Stimulated activated CD4-positive, alpha-beta T cell treated with anti-CD3 and anti-CD28 coated beads, Interleukin-15, amount 100 ng/mL, for 24 hours (primary cell): ENCODE results near the gene MPRIP.

Source experiments
- DNase-seq: peaks from one replicate; pipeline ENCODE4 v3.0.0-alpha.2; 2020

MPRIP gene

DNA sequence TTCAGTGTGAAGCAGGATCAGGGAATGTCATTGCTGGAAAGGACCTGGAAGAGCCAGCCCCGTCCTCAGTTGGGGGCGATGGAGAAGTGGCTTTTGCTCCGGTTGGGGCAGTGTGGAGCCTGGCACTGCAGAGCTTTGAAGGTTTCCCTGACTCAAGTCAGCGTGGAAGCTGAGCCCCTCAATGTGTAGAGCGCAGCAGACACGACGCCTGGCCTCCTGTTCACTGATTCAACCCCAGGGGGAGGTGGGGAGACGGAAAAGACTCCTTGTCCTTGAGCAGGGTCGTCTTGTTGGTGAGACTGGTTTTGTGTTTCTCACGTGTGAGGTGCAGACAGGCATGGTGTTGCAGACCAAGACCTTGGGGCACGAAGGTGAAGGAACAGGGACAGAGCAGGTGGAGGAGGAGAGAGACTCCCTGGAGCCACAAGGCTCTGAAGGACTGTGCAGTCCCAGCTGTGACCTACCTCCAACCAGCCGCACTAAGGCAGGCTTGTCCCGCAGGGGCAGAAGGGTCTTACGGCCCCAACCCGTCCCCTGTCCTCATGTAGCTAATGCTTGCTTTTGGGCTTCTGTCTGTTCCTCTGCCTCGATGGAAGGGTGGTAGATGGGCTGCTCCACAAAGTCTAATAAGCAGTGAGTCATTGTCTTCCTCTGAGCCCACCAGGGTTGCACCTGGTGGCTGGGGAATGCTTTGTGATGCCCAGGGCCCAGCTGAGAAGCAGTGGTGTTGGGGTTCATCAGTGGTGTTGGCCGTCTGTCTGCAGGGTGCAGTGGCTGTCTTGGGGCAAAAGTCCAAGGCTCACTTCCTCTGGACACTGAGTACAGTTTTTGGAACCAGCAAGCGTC, 47.8 kb downstream of the MPRIP start:
- no peak for DNase-seq

- DNase-seq: no peak
Measured at GRCh38 chr17:17090642-17091103, 48.4 kb downstream of the MPRIP start.

DNA sequence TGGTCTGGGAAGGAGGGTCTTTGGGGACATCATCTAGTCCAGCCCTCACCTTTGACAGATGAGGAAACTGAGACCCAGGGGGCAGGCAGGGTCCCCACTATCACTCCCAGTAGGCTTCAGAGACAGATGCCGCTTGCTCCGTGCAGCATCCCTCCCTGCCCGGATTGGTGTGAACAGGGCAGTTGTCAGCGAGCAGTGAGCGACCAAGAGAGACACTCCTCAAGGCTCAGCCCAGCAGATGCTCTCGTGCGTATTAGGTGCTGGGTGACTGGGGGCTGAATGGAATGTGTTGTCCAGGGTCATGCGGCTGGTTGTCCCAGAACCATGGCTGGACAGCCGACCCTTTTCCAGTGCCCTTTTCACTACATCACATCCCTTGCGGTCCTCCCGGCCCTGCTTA, 49.0 kb downstream of the MPRIP start:
- DNase-seq: no peak

DNA sequence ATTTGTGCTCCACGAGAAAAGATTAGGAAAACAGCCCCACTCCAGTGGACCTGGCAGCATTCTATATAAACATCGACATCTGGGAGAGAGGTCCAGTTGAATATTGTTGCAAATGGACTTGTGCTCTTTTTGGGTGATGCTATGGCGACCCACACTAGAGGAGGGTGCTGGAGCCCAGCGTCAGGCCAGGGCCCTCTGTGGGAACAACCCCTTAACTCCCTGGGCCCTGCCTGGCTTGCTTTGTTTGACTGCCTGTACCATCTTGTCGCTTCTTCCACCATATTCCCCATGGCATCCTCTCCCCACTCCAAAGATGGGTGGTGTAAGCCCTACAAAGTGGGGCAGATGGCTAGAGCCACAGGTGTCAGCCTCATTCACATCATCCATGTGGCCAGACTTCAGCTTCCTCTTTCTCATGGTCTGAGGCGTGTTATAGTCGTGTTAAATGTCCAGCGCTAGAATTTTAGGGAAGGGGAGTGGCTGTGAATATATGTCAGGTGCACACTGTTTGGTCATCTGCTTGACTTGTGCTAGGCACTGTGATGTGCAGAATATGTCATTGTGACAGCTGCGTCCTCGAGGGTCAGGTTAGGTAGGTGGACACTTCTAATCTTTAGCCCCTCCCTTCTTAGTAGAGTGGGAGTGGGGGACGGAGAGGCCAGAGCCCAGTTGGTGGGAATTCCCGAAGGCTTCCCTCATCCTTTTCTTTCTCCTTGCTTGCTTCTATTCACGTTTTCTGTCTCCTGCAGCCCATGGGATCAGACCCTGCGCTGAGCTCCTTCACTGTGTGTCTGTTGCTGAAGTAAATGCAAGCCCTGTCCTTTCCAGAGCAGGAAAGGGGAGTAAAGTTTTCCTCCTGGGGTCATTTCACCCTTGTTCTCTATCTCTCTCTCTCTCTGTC, 49.8 kb downstream of the MPRIP start:
- DNase-seq: no peak

DNA sequence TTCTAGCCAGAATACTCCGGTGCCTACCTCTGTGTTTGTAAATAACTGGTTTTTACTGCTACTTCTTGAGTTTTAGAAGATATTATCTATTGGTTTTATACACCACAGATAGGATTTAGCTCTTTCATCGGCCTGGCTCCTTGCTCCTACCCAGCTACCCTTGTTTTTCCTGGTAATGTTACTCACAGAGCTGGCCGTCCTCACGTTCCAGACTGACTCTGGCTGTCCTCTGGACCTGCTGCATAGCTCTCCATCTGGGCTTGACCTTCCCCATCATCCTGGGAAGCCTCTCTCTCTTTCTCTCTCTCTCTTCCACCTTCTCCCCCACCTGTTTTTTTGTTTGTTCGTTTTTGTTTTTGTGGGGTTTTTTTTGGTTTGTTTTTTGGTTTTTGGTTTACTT, 51.5 kb downstream of the MPRIP start:
- no peak for DNase-seq

GRCh38 chr17:17096438-17097178, 54.4 kb downstream of the MPRIP start:
- DNase-seq: no peak

DNA sequence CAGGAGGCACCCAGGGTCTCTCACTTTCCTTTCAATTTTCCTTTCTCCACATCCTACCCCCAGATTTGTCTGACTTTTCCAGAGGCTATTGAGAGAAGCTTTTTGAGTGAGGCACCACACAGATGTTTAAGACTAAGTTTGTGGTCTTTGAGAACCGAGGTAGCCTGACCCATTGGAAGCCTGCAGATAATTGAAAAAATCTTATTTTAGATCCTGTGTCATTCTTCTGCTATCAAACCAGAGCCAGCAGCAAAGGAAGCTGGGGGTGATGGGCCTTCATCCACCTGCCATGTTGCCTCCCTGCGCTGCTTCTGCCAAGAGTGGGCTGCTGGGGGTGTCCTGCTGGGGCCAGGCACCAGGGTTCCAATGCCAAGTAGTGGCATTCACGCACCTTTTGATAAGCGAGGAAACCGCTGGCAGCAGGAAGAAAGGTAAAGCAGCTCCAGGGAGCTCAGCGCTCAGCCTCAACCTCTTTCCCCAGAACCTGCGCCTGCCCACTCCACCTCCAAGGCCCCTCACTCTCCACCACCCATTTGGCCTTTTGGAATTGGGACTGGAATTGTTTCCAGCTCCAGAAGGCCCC, 55.6 kb downstream of the MPRIP start:
- DNase-seq: no peak

GRCh38 chr17:17098551-17099179, 56.4 kb downstream of the MPRIP start:
- no peak for DNase-seq

DNA sequence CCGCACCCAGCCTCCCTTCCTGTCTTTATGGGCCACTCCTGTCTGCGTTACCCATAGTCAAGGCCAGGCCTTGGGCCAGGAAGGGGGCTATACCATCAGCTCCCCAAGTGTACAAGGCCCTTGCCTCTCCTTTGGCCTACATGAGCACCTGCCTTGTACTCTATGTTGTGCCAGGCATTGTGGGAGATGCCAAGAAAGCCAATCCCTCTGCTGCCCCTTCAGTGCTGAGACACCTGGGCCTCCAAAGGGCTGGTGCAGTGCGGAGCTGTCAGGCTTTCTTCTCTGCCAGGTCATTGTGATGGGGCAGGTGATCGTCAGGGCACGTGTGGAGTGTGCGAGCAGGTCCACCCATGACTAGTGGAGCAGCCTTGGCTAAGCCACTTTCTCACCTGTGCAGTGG, 59.9 kb downstream of the MPRIP start:
- no peak for DNase-seq

DNA sequence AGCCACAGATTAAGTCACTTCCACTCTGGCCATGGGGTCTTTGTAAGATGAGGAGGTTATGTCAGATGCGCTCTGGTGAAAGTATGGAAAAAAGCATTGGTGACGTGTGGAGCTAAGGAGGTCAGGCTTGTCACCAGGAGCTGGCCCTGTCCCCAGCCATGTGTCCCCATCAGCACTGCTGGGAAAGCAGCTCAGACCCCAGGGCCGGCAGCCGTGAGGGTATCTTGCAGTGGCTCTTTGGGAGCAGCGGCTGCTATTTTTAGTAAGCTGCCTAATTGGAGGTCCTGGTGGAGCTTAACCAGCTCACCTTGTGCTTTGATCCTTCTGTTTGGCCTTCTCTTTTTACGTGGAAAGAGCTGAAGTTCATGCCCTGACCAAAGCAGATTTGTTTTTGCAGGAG, 60.9 kb downstream of the MPRIP start:
- DNase-seq: no peak

GRCh38 chr17:17104036-17104435, 61.8 kb downstream of the MPRIP start:
- DNase-seq: no peak

DNA sequence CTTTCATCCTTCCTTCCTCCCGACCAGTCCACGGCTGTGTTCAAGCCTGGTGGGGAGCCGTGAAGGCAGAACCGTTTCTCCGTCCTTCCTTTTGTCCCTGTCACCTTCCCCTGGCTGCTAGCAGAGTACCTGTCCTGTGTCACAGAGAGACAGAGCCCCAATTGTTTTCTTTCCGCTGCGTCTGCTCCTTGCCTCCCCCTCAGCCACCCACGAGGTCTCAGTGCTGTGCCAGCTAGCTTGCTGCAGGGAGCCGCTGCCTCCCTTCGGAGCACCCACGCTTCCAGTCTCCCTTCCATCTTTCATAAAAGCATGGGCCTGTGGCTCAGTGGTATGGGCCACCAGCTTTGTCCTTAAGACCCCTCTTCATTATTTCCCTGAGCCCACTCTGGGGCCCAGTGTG, 62.2 kb downstream of the MPRIP start:
- DNase-seq: no peak

- DNase-seq: no peak
Measured at GRCh38 chr17:17105976-17106375, 63.7 kb downstream of the MPRIP start.

GRCh38 chr17:17106756-17107155, 64.5 kb downstream of the MPRIP start:
- no peak for DNase-seq

DNA sequence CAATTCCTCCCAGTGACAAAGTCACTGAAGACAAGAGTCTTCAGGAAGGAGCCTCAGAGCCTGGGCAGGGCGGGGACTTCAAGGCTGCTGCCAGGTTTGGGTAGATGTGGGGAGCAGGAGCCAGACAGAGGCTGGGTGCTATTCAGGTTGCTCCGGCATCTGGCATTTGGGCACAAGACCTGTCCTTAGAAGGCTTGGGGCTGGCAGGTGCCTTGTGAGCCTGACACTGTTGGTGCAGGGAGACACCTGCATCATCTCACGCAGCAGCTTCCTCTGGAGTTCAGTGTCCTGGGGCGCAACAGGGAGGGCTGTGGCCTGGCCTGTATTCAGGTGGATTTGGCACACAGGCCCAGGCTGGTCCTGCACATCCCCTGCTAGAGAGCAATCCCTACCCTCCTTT, 65.0 kb downstream of the MPRIP start:
- no peak for DNase-seq

DNA sequence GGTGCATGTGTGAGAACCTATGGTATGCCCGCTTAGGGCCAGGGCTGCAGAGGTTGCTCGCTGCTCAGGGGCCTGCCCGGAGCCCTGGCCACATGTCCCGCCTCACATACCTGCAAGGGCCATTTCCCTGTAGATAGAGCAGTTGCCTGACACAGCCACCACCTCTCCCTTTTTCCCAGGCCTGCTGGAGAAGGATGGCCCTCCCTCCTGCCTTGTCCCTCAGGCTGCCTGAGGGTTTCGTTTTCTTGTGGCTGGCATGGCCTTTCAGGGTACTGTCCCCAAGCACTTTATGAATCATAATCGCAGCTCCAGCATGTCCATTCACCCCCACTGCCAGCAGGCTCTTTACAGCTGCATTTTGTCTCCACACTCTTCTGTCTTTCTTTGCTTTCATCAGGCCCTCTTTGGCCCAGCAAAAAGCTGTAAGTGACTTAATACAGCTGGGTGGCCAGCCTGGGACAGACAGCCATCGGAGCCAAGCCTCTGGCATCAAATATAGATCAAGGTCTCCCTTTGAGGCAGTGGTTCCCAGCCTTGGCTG, 65.7 kb downstream of the MPRIP start:
- no peak for DNase-seq

DNA sequence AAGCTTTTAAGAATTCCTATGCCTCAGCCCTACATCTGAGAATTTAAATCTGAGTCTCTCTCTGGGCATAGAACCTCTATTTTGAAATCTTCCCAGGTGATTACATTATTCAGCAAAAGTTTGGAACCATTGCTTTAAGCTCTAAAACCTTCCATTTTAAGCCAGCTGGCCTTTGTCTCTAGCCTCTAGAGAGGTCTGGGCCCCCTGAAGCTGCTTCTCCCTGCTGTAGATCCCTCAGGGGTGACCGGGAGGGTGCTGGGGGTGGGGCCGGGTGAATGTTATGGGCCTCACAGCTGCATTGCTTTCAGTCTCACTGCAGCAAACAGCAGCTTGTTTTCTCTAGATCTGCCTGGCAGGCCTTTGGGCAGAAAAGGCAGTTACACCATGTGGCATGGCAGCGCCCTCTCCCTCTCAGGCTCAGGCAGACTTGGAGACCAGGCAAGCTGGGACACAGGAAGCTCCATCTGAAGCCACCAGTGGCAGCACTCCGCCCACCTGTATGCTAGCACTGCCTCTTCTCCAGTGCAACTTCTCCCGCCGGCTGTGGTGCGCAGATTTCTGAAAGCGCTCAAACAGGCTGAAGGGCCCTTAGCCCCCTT, 66.3 kb downstream of the MPRIP start:
- DNase-seq: no peak

DNA sequence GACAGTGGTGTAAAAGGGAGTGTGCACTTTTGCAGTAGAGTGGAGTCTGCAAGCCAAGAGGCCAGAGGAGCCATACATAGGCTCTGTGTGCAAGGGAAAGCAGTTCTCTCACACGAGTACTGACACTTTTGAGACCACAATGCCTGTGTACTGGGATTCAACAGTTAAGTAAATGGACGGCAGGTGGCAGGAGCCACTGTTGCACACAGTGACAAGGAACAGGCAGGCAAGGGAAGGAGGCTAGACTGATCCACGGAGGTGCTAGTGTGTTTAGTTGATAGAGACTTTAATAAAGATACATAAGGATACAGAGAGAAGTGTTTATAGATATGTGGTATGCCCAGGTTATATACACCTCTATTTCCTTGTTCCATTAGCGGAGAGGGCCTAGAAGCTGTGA, 67.0 kb downstream of the MPRIP start:
- DNase-seq: no peak

DNA sequence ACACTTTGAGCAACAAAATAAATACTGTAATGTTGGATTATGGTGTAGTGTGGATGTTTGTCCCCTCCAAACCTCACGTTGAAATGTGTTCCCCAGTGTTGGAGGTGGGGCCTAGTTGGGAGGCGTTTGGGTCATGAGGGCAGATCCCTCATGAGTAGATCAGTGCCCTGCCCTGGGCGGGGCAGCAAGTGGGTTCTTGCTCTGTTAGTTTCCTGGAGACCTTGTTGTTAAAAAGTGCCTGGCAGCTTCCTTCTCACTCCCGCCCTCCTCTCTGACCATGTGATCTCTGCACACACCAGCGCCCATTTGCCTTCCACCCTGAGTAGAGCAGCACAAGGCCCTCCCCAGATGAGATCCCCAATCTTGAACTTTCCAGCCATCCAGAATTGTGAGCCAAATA, 67.7 kb downstream of the MPRIP start:
- no peak for DNase-seq

DNA sequence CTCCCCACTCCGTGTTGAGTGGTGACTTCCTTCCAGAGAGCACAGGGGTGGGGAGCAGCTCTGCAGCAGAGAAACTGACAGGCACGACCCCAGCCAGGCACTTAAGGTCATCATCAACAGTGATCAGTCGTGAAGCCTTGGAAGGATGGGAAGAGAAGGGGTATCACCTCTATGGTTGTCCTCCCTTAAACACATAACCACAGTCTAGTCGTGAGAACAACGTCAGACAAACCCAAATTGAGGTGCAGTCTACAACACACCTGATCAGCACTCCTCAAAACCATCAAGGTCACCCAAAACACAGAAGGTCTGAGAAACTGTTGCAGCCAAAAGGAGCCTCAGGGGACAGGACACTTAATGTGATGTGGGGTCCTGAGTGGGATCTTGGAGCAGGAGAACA, 68.3 kb downstream of the MPRIP start:
- no peak for DNase-seq
